ENCODE data around the gene FERMT2. TPM values are rescaled to one million over a fixed set of nuclear protein-coding genes. Genes with fewer than 3 reads are reported as not detected.

The FERMT2 gene
- total and polyA plus RNA-seq, 4 donors: 23.9 to 51.3 (median 40.4) TPM

DNA sequence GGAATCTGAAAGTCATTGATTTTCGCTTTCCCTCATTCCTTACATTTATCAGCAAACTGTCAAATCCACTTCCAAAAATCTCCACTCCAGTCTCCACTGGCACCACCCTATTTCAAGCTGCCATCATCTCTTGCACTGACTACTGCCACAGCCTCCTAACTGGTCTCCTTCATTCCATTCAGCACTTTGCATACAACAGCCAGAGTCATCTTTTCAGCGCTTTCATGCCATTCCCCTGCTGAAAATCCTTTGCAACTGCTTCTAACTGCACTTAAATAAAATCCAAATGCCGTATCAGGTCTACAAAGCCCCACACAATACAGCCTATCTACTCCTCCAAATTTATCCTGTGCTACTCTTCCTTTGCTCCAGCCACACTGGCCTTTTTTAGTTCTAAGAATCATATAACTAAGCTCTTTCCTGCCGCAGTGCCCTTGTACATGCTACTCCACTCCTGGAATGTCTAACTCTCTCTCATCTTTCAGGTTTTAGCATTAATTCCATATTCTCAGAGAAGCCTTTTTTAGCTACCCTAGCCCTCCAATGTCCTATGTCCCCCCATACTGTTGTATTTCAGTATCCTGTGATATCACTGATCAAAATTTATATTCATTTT is 21.6 kb downstream of the FERMT2 start:
- H3K9ac ChIP-seq (ENCODE audit: low read depth in 1 of 2, low read length in 2 of 2): no peak overlapping the region
- H3K9me3 ChIP-seq (ENCODE audit: control insufficient read depth in 4 of 4, low read length in 3 of 4): no peaks in the 10 kb centered on the region
- no peak for DNase-seq (ENCODE audit: low spot score)
- WGBS: 95% methylated on average over 4 of the region's 4 CpGs
- H3K27ac ChIP-seq (ENCODE audit: low read depth in 1 of 2, low read length in 2 of 2): peak overlapping the region in 1 of 2 donors; percentile 12
- H3K27me3 ChIP-seq (ENCODE audit: control insufficient read depth in 4 of 4, insufficient read depth in 4 of 4, low read length in 3 of 4): no peaks in the 10 kb centered on the region
- H3K4me1 ChIP-seq (ENCODE audit: control insufficient read depth in 4 of 4, insufficient read depth in 4 of 4, low read length in 3 of 4): peaks cover 9 to 62% (median 57%) of the 10 kb centered on the region in 4 donors
- H3K36me3 ChIP-seq (ENCODE audit: control insufficient read depth in 4 of 4, insufficient read depth in 3 of 4, low read depth in 1 of 4, low read length in 3 of 4): peaks cover 0 to 3% (median 0%) of the 10 kb centered on the region in 4 donors
- TF ChIP-seq YY1 (IDR thresholded peaks at IDR 0.05) (no peak), RAD21 (IDR thresholded peaks at IDR 0.05) (no peak), RXRA (IDR thresholded peaks at IDR 0.05) (no peak), MAX (IDR thresholded peaks at IDR 0.05) (no peak)
- TF ChIP-seq, protein P1, sequence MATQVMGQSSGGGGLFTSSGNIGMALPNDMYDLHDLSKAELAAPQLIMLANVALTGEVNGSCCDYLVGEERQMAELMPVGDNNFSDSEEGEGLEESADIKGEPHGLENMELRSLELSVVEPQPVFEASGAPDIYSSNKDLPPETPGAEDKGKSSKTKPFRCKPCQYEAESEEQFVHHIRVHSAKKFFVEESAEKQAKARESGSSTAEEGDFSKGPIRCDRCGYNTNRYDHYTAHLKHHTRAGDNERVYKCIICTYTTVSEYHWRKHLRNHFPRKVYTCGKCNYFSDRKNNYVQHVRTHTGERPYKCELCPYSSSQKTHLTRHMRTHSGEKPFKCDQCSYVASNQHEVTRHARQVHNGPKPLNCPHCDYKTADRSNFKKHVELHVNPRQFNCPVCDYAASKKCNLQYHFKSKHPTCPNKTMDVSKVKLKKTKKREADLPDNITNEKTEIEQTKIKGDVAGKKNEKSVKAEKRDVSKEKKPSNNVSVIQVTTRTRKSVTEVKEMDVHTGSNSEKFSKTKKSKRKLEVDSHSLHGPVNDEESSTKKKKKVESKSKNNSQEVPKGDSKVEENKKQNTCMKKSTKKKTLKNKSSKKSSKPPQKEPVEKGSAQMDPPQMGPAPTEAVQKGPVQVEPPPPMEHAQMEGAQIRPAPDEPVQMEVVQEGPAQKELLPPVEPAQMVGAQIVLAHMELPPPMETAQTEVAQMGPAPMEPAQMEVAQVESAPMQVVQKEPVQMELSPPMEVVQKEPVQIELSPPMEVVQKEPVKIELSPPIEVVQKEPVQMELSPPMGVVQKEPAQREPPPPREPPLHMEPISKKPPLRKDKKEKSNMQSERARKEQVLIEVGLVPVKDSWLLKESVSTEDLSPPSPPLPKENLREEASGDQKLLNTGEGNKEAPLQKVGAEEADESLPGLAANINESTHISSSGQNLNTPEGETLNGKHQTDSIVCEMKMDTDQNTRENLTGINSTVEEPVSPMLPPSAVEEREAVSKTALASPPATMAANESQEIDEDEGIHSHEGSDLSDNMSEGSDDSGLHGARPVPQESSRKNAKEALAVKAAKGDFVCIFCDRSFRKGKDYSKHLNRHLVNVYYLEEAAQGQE (IDR thresholded peaks at IDR 0.05): no peak
- no peak overlapping the region for H3K4me3 ChIP-seq (ENCODE audit: low read depth in 1 of 3, low read length in 3 of 3)

- H3K27me3 ChIP-seq (ENCODE audit: control insufficient read depth in 4 of 4, insufficient read depth in 4 of 4, low read length in 3 of 4): no peaks in the 10 kb centered on the region
- peak overlapping the region in 1 of 2 donors; percentile 14 for H3K27ac ChIP-seq (ENCODE audit: low read depth in 1 of 2, low read length in 2 of 2)
- no peak for DNase-seq (ENCODE audit: low spot score)
- no peaks in the 10 kb centered on the region for H3K9me3 ChIP-seq (ENCODE audit: control insufficient read depth in 4 of 4, low read length in 3 of 4)
- no peak overlapping the region for H3K4me3 ChIP-seq (ENCODE audit: low read depth in 1 of 3, low read length in 3 of 3)
- H3K4me1 ChIP-seq (ENCODE audit: control insufficient read depth in 4 of 4, insufficient read depth in 4 of 4, low read length in 3 of 4): peaks cover 11 to 79% (median 61%) of the 10 kb centered on the region in 4 donors
- H3K9ac ChIP-seq (ENCODE audit: low read depth in 1 of 2, low read length in 2 of 2): no peak overlapping the region
- H3K36me3 ChIP-seq (ENCODE audit: control insufficient read depth in 4 of 4, insufficient read depth in 3 of 4, low read depth in 1 of 4, low read length in 3 of 4): no peaks in the 10 kb centered on the region
- TF ChIP-seq FOXA2 (IDR thresholded peaks at IDR 0.05): peak; percentile 8
- TF ChIP-seq JUND (IDR thresholded peaks at IDR 0.05): peak in 1 of 2 donors; percentile 36
- TF ChIP-seq NR2F2 (IDR thresholded peaks at IDR 0.05): no peak
- WGBS: 63% methylated on average over 3 of the region's 3 CpGs
These were observed 23.9 kb downstream of the FERMT2 start for GRCh38 chr14:52926953-52927352.

GRCh38 chr14:52923902-52924575 is 26.8 kb downstream of the FERMT2 start:
- Histone ChIP-seq H3K4me3 (ENCODE audit: low read depth in 1 of 3, low read length in 3 of 3) (no peak overlapping the region), H3K27ac (ENCODE audit: low read depth in 1 of 2, low read length in 2 of 2) (peak overlapping the region in 1 of 2 donors; percentile 5), H3K4me1 (ENCODE audit: control insufficient read depth in 4 of 4, insufficient read depth in 4 of 4, low read length in 3 of 4) (peaks cover 18 to 81% (median 71%) of the 10 kb centered on the region in 4 donors), H3K9me3 (ENCODE audit: control insufficient read depth in 4 of 4, low read length in 3 of 4) (no peaks in the 10 kb centered on the region), H3K36me3 (ENCODE audit: control insufficient read depth in 4 of 4, insufficient read depth in 3 of 4, low read depth in 1 of 4, low read length in 3 of 4) (no peaks in the 10 kb centered on the region), H3K27me3 (ENCODE audit: control insufficient read depth in 4 of 4, insufficient read depth in 4 of 4, low read length in 3 of 4) (no peaks in the 10 kb centered on the region), H3K9ac (ENCODE audit: low read depth in 1 of 2, low read length in 2 of 2) (no peak overlapping the region)
- no peak for DNase-seq (ENCODE audit: low spot score)
- WGBS: 54% methylated on average over 3 of the region's 3 CpGs
- no peak for TF ChIP-seq TAF1 (conservative IDR thresholded peaks at IDR 0.05)
- TF ChIP-seq SP1 (IDR thresholded peaks at IDR 0.05): no peak
- no peak for TF ChIP-seq MAX (IDR thresholded peaks at IDR 0.05)
- TF ChIP-seq, protein P2, sequence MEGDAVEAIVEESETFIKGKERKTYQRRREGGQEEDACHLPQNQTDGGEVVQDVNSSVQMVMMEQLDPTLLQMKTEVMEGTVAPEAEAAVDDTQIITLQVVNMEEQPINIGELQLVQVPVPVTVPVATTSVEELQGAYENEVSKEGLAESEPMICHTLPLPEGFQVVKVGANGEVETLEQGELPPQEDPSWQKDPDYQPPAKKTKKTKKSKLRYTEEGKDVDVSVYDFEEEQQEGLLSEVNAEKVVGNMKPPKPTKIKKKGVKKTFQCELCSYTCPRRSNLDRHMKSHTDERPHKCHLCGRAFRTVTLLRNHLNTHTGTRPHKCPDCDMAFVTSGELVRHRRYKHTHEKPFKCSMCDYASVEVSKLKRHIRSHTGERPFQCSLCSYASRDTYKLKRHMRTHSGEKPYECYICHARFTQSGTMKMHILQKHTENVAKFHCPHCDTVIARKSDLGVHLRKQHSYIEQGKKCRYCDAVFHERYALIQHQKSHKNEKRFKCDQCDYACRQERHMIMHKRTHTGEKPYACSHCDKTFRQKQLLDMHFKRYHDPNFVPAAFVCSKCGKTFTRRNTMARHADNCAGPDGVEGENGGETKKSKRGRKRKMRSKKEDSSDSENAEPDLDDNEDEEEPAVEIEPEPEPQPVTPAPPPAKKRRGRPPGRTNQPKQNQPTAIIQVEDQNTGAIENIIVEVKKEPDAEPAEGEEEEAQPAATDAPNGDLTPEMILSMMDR (IDR thresholded peaks at IDR 0.05; ENCODE audit: low read depth, low read length, missing input control): peak; percentile 32
- no peak for TF ChIP-seq GABPA (IDR thresholded peaks at IDR 0.05 in 1 of 2, conservative IDR thresholded peaks at IDR 0.05 in 1 of 2)
- no peak for TF ChIP-seq ATF3 (IDR thresholded peaks at IDR 0.05)
- no peak for TF ChIP-seq YY1 (IDR thresholded peaks at IDR 0.05)
- no peak for TF ChIP-seq HNF4A (conservative IDR thresholded peaks at IDR 0.05)
- peak; percentile 71 to 73 for TF ChIP-seq RAD21 (IDR thresholded peaks at IDR 0.05)
- TF ChIP-seq JUND (IDR thresholded peaks at IDR 0.05): no peak
- no peak for TF ChIP-seq FOXA1 (IDR thresholded peaks at IDR 0.05)
- TF ChIP-seq, protein P1 (IDR thresholded peaks at IDR 0.05): no peak
- TF ChIP-seq FOXA2 (IDR thresholded peaks at IDR 0.05): no peak
- no peak for TF ChIP-seq NR2F2 (IDR thresholded peaks at IDR 0.05)
- no peak for TF ChIP-seq HNF4G (IDR thresholded peaks at IDR 0.05)
